ENCODE measurements around the gene CRABP2. TPM values are rescaled to one million over a fixed set of nuclear protein-coding genes. Genes with fewer than 3 reads are reported as not detected.

CRABP2 gene
- total RNA-seq, 1 experiment from 2014 or later, result 1.1 TPM

- Histone ChIP-seq H3K4me1 (ENCODE audit: insufficient read depth, low read length, poor library complexity, severe bottlenecking) (peaks cover 18% of the 10 kb centered on the region), H3K27me3 (replicated peaks; ENCODE audit: insufficient read depth, low read depth, low read length, poor library complexity) (peaks cover 64% of the 10 kb centered on the region), H3K27ac (ENCODE audit: low read depth, low read length, poor library complexity, severe bottlenecking) (no peak overlapping the region), H3K4me3 (ENCODE audit: low read depth, low read length, poor library complexity, severe bottlenecking) (no peak overlapping the region), H3K36me3 (ENCODE audit: insufficient read depth, low read length, poor library complexity, severe bottlenecking) (no peaks in the 10 kb centered on the region), H3K9me3 (ENCODE audit: low read depth, low read length, poor library complexity, severe bottlenecking) (no peaks in the 10 kb centered on the region)
- no peak for TF ChIP-seq EZH2 (IDR thresholded peaks at IDR 0.05; ENCODE audit: borderline replicate concordance, low read depth, low read length, poor library complexity, severe bottlenecking)
- TF ChIP-seq CTCF (conservative IDR thresholded peaks at IDR 0.05; ENCODE audit: low read depth, low read length), result no peak
- POLR2A ChIA-PET (ENCODE audit: low non-redundant PET), result no interaction called here
- CTCF ChIA-PET, result interaction anchor here (1.0 to 1.6 kb wide), 5 partner anchors 9 to 270 kb away, joined by 3 to 6 read pairs (median 3); no protein-coding TSS in a partner anchor
- intact Hi-C loops (cut with micrococcal nuclease; ENCODE audit: unreplicated experiment), result no loop called here
- BruUV-seq (replicated peaks), result no TSS peak
- DNase-seq (ENCODE audit: low spot score), result no peak
Measured at GRCh38 chr1:156655904-156656516, 49.4 kb downstream of the CRABP2 start.

GRCh38 chr1:156655151-156655903 is 50.1 kb downstream of the CRABP2 start:
- Histone ChIP-seq H3K27ac (ENCODE audit: low read depth, low read length, poor library complexity, severe bottlenecking) (no peak overlapping the region), H3K36me3 (ENCODE audit: insufficient read depth, low read length, poor library complexity, severe bottlenecking) (no peaks in the 10 kb centered on the region), H3K4me3 (ENCODE audit: low read depth, low read length, poor library complexity, severe bottlenecking) (no peak overlapping the region), H3K9me3 (ENCODE audit: low read depth, low read length, poor library complexity, severe bottlenecking) (no peaks in the 10 kb centered on the region), H3K4me1 (ENCODE audit: insufficient read depth, low read length, poor library complexity, severe bottlenecking) (peaks cover 11% of the 10 kb centered on the region), H3K27me3 (replicated peaks; ENCODE audit: insufficient read depth, low read depth, low read length, poor library complexity) (peaks cover 71% of the 10 kb centered on the region)
- no peak for TF ChIP-seq EZH2 (IDR thresholded peaks at IDR 0.05; ENCODE audit: borderline replicate concordance, low read depth, low read length, poor library complexity, severe bottlenecking)
- no peak for TF ChIP-seq CTCF (conservative IDR thresholded peaks at IDR 0.05; ENCODE audit: low read depth, low read length)
- no peak for DNase-seq (ENCODE audit: low spot score)
- intact Hi-C loops (cut with micrococcal nuclease; ENCODE audit: unreplicated experiment), result no loop called here
- BruUV-seq (replicated peaks), result no TSS peak
- CTCF ChIA-PET, result interaction anchor here (1.0 to 1.5 kb wide), 2 partner anchors 26 to 29 kb away, joined by 3 read pairs; no protein-coding TSS in a partner anchor
- POLR2A ChIA-PET (ENCODE audit: low non-redundant PET), result no interaction called here

- no TSS peak for BruUV-seq (replicated peaks)
Measured at GRCh38 chr1:156654700-156655099, 50.7 kb downstream of the CRABP2 start.

More at GRCh38 chr1:156654700-156655099, 50.7 kb downstream of the CRABP2 start:
- TF ChIP-seq EZH2 (IDR thresholded peaks at IDR 0.05; ENCODE audit: borderline replicate concordance, low read depth, low read length, poor library complexity, severe bottlenecking) (no peak), CTCF (conservative IDR thresholded peaks at IDR 0.05; ENCODE audit: low read depth, low read length) (no peak)
- Histone ChIP-seq H3K9me3 (ENCODE audit: low read depth, low read length, poor library complexity, severe bottlenecking) (no peaks in the 10 kb centered on the region), H3K4me3 (ENCODE audit: low read depth, low read length, poor library complexity, severe bottlenecking) (no peak overlapping the region), H3K36me3 (ENCODE audit: insufficient read depth, low read length, poor library complexity, severe bottlenecking) (no peaks in the 10 kb centered on the region), H3K27me3 (replicated peaks; ENCODE audit: insufficient read depth, low read depth, low read length, poor library complexity) (peaks cover 77% of the 10 kb centered on the region), H3K27ac (ENCODE audit: low read depth, low read length, poor library complexity, severe bottlenecking) (no peak overlapping the region), H3K4me1 (ENCODE audit: insufficient read depth, low read length, poor library complexity, severe bottlenecking) (peaks cover 8% of the 10 kb centered on the region)
- DNase-seq (ENCODE audit: low spot score), result no peak
- CTCF ChIA-PET, result interaction anchor here (1.5 kb wide), 1 partner anchor 28 kb away, joined by 3 read pairs; no protein-coding TSS in a partner anchor
- POLR2A ChIA-PET (ENCODE audit: low non-redundant PET), result no interaction called here
- intact Hi-C loops (cut with micrococcal nuclease; ENCODE audit: unreplicated experiment), result no loop called here

Data from A673 (cell line).